ENCODE results near the gene TM6SF1.

GRCh38 chr15:83098079-83098478 is 9.4 kb upstream of the TM6SF1 start:
- no peak for TF ChIP-seq MXI1 (IDR thresholded peaks at IDR 0.05; ENCODE audit: borderline replicate concordance, low read depth, low read length)
- no peak for TF ChIP-seq RFX5 (IDR thresholded peaks at IDR 0.05; ENCODE audit: low read depth, low read length)
- no peak for TF ChIP-seq POLR2A (IDR thresholded peaks at IDR 0.05; ENCODE audit: low read depth, low read length)
- no peak for TF ChIP-seq CHD1 (IDR thresholded peaks at IDR 0.05; ENCODE audit: low read depth, low read length)
- TF ChIP-seq, protein P1, sequence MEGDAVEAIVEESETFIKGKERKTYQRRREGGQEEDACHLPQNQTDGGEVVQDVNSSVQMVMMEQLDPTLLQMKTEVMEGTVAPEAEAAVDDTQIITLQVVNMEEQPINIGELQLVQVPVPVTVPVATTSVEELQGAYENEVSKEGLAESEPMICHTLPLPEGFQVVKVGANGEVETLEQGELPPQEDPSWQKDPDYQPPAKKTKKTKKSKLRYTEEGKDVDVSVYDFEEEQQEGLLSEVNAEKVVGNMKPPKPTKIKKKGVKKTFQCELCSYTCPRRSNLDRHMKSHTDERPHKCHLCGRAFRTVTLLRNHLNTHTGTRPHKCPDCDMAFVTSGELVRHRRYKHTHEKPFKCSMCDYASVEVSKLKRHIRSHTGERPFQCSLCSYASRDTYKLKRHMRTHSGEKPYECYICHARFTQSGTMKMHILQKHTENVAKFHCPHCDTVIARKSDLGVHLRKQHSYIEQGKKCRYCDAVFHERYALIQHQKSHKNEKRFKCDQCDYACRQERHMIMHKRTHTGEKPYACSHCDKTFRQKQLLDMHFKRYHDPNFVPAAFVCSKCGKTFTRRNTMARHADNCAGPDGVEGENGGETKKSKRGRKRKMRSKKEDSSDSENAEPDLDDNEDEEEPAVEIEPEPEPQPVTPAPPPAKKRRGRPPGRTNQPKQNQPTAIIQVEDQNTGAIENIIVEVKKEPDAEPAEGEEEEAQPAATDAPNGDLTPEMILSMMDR (conservative IDR thresholded peaks at IDR 0.05; ENCODE audit: low read depth, low read length), result no peak
